Ascending aorta (tissue), 2 donors: ENCODE data around the gene GPC5. TPM values are rescaled to one million over a fixed set of nuclear protein-coding genes. Genes with fewer than 3 reads are reported as not detected.
"Not testable (repeated sequence)": the region's sequence is repeated elsewhere in the genome, so short reads cannot be mapped to it uniquely, and the experiment has no call there.

Experiments
- DNase-seq, 2 donors: peaks; one replicate each; pipeline ENCODE4 v3.0.0-alpha.2; 2019; ENCODE audit warnings: low spot score in 2 of 2
- H3K27ac ChIP-seq, 2 donors: fragments of 200-600 bp; sonication (generic); one replicate each; pipeline ENCODE4 v1.5.1; 2016 to 2017; ENCODE audit warnings: mild to moderate bottlenecking in 1 of 2
- H3K27me3 ChIP-seq: fragments of 200-600 bp; sonication (generic); one replicate; pipeline ENCODE4 v1.5.1; 2017
- H3K36me3 ChIP-seq, 2 donors: fragments of 200-600 bp; sonication (generic); one replicate each; pipeline ENCODE4 v1.5.1; 2016
- H3K4me1 ChIP-seq, 2 donors: fragments of 200-600 bp; sonication (generic); one replicate each; pipeline ENCODE4 v1.5.1; 2016 to 2017; ENCODE audit warnings: mild to moderate bottlenecking in 1 of 2
- H3K4me3 ChIP-seq, 2 donors: fragments of 200-600 bp; sonication (generic); one replicate each; pipeline ENCODE4 v1.5.1; 2016 to 2017; ENCODE audit warnings: mild to moderate bottlenecking in 1 of 2
- H3K9me3 ChIP-seq, 2 donors: fragments of 200-600 bp; sonication (generic); one replicate each; pipeline ENCODE4 v1.5.1; 2016
- CTCF ChIP-seq, 3 experiments: fragments of 200-600 bp in 2 of 3; fragments of 450-650 bp in 1 of 3; sonication (generic) in 2 of 3; IDR thresholded peaks; one replicate each; pipeline ENCODE4 v1.5.1; 2016 to 2019; ENCODE audit warnings: antibody characterized with exemption in 3 of 3, mild to moderate bottlenecking in 1 of 3, moderate library complexity in 1 of 3
- intact Hi-C: fragments of 100-400 bp; cut with DNase I; formaldehyde crosslinking; loops from one replicate; pipeline ENCODE4 v1.15.1; 2023
- total RNA-seq: library from RNA; depleted of rRNA; stranded (reverse); fragments of >200 nt; gene quantifications from one replicate; pipeline ENCODE4 v1.1.0, GENCODE V29; 2016

Gene GPC5
- total RNA-seq, 1 donor from 2014 or later, result not detected

DNA sequence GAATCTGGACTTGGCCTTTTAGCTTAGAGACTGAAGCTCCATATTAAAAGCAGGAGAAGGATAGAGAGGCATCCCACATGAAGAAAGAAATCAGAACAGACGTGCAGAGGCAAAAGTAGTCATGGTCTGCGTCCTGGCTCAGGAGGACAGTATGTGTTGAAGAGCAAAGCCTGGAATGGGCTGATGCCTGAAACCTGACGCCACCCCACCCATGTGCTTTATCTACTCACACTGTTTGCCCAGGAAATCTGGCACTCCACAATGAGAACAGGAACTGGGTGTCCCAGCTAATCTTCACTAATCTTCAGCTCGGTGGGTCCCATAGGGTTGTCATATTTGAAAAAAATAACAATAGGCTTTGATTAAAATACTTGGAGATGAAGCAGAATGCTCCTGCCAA, 1279.2 kb downstream of the GPC5 start:
- H3K4me1 ChIP-seq, result no peaks in the 10 kb centered on the region
- TF ChIP-seq CTCF (IDR thresholded peaks at IDR 0.05), result no peak
- H3K9me3 ChIP-seq, result no peaks in the 10 kb centered on the region
- DNase-seq, result no peak
- H3K27ac ChIP-seq, result no peak overlapping the region
- no peaks in the 10 kb centered on the region for H3K27me3 ChIP-seq
- no peaks in the 10 kb centered on the region for H3K36me3 ChIP-seq
- intact Hi-C loops, result no loop called here
- no peak overlapping the region for H3K4me3 ChIP-seq

DNA sequence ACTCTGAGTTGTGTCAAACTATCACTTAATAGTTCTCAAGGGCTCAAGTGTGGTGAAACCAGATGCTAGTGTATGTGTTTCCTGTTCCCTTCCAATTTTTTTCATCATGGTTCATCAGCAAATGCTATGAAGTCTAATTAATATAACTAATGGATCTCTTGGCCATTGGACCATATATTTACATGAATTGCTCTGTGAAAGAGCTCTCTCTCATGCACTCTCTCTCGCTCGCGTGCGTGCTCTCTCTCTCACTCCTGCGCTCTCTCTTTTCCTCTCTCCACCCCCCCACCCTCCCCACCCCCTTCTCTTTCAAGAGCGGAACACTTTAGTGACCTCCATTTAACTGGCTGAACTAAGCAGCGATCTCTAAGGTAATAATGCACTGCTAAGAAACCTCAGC, 1281.2 kb downstream of the GPC5 start:
- no peaks in the 10 kb centered on the region for H3K4me1 ChIP-seq
- no peaks in the 10 kb centered on the region for H3K9me3 ChIP-seq
- intact Hi-C loops, result no loop called here
- no peak for TF ChIP-seq CTCF (IDR thresholded peaks at IDR 0.05)
- no peak for DNase-seq
- no peak overlapping the region for H3K4me3 ChIP-seq
- no peak overlapping the region for H3K27ac ChIP-seq
- no peaks in the 10 kb centered on the region for H3K36me3 ChIP-seq
- H3K27me3 ChIP-seq, result no peaks in the 10 kb centered on the region

DNA sequence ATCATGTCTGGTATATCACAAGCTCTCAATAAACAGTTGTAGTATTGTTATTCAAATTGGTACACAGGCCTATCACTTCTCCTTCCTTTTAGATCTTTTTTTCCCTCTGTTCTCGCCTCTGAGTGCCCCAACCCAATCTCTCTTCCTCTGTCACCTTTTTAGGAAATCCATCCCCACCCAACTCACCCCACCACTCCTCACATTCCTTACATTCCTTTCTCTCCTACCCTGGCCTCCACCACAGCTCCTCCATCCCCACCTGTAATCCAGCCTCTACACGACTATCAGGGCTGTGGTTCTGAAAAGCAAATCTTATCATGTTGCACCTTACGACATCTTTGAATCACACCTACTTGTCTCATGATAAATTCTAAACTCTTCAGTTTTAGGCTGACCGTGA, 1282.8 kb downstream of the GPC5 start:
- Histone ChIP-seq H3K4me3 (no peak overlapping the region), H3K36me3 (no peaks in the 10 kb centered on the region), H3K4me1 (no peaks in the 10 kb centered on the region), H3K27ac (no peak overlapping the region), H3K9me3 (no peaks in the 10 kb centered on the region), H3K27me3 (no peaks in the 10 kb centered on the region)
- no peak for TF ChIP-seq CTCF (IDR thresholded peaks at IDR 0.05)
- no peak for DNase-seq
- intact Hi-C loops, result no loop called here

GRCh38 chr13:92682832-92683517, 1284.6 kb downstream of the GPC5 start:
- Histone ChIP-seq H3K27ac (no peak overlapping the region), H3K4me3 (no peak overlapping the region), H3K36me3 (no peaks in the 10 kb centered on the region), H3K27me3 (no peaks in the 10 kb centered on the region), H3K4me1 (no peaks in the 10 kb centered on the region), H3K9me3 (no peaks in the 10 kb centered on the region)
- no peak for DNase-seq
- TF ChIP-seq CTCF (IDR thresholded peaks at IDR 0.05), result no peak
- intact Hi-C loops, result no loop called here

DNA sequence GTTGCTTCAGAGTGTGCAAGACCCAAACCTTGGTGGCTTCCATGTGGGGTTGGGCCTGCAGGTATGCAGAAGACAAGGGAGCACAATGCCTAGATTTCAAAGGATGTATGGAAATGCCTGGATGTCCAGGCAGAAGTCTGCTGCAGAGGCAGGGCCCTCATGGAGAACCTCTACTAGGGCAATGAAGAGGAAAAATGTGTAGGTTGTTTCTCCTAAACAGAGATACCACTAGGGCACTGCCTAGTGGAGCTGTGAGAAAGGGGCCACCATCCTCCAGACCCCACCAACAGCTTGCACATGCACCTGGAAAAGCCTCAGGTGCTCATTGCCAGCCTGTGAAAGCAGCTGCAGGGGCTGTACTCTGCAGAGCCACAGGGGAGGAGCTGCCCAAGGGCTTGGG, 1295.6 kb downstream of the GPC5 start:
- Histone ChIP-seq H3K4me1 (no peaks in the 10 kb centered on the region), H3K27ac (no peak overlapping the region), H3K9me3 (peaks cover 0 to 16% of the 10 kb centered on the region in 2 donors), H3K36me3 (no peaks in the 10 kb centered on the region), H3K27me3 (no peaks in the 10 kb centered on the region), H3K4me3 (no peak overlapping the region)
- TF ChIP-seq CTCF (IDR thresholded peaks at IDR 0.05), result no peak
- intact Hi-C loops, result no loop called here
- no peak for DNase-seq

DNA sequence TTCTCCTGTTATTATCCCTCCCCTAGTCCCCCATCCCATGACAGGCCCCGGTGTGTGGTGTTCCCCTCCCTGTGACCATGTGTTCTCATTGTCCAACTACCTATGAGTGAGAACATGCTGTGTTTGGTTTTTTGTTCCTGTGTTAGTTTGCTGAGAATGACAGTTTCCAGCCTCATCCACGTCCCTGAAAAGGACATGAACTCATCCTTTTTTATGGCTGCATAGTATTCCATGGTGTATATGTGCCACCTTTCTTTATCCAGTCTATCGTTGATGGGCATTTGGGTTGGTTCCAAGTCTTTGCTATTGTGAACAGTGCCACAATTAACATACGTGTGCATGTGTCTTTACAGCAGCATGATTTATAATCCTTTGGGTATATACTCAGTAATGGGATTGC, 1297.4 kb downstream of the GPC5 start:
- H3K27ac ChIP-seq, intact Hi-C loops, H3K4me3 ChIP-seq, H3K36me3 ChIP-seq, H3K4me1 ChIP-seq, H3K27me3 ChIP-seq, DNase-seq: not testable (repeated sequence)
- H3K9me3 ChIP-seq, result peaks cover 0 to 16% of the 10 kb centered on the region in 2 donors
